HFF-Myc (cell line): ENCODE data around the gene BCL2L12.
A peak's percentile ranks its signal among the peaks of the same experiment; 100 is the strongest.

Source experiments
- DNase-seq: peaks from one replicate; pipeline ENCODE4 v3.0.0-alpha.2; 2011; ENCODE audit warnings: low read depth; ENCODE audit errors: extremely low read depth
- H3K4me3 ChIP-seq: replicated peaks from 2 replicates; pipeline ENCODE4 v1.5.1; 2011; ENCODE audit warnings: low read depth, mild to moderate bottlenecking, control low read depth, low read length
- TF ChIP-seq, protein P1 (sequence below): IDR thresholded peaks from 2 replicates; pipeline ENCODE4 v1.5.1; 2012; ENCODE audit warnings: mild to moderate bottlenecking, low read depth, low read length, control low read depth; ENCODE audit errors: missing control alignments

BCL2L12 gene

GRCh38 chr19:49643466-49643865 lies 22.3 kb upstream of the BCL2L12 start:
- peak overlapping the region; percentile 99 for H3K4me3 ChIP-seq
- TF ChIP-seq, protein P1, sequence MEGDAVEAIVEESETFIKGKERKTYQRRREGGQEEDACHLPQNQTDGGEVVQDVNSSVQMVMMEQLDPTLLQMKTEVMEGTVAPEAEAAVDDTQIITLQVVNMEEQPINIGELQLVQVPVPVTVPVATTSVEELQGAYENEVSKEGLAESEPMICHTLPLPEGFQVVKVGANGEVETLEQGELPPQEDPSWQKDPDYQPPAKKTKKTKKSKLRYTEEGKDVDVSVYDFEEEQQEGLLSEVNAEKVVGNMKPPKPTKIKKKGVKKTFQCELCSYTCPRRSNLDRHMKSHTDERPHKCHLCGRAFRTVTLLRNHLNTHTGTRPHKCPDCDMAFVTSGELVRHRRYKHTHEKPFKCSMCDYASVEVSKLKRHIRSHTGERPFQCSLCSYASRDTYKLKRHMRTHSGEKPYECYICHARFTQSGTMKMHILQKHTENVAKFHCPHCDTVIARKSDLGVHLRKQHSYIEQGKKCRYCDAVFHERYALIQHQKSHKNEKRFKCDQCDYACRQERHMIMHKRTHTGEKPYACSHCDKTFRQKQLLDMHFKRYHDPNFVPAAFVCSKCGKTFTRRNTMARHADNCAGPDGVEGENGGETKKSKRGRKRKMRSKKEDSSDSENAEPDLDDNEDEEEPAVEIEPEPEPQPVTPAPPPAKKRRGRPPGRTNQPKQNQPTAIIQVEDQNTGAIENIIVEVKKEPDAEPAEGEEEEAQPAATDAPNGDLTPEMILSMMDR, result no peak
- DNase-seq, result no peak

GRCh38 chr19:49645592-49645991 lies 20.1 kb upstream of the BCL2L12 start:
- TF ChIP-seq, protein P1, result no peak
- no peak for DNase-seq
- no peak overlapping the region for H3K4me3 ChIP-seq

DNA sequence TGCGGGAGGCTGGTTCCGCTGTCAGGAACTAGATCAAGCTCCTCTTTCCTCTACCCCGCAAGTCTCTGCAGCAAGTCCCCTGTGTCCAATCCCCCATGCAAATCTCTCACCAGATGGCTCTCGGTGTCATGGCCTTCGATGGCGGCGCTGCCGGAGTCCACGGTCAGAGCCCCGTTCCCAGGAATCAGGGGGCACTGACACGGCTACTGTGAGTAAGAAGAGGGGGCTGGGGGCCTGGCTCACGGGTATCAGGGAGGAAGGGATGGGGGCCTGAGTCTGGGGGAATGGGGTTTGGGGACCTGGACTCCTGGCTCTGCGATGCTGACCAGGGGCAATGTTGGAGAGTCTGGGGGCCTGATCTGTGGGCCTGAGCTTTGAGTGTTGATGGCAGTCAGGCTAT lies 19.7 kb upstream of the BCL2L12 start:
- TF ChIP-seq, protein P1, result no peak
- no peak overlapping the region for H3K4me3 ChIP-seq
- DNase-seq, result no peak

GRCh38 chr19:49646586-49646985 lies 19.1 kb upstream of the BCL2L12 start:
- TF ChIP-seq, protein P1, result no peak
- no peak overlapping the region for H3K4me3 ChIP-seq
- DNase-seq, result no peak

DNA sequence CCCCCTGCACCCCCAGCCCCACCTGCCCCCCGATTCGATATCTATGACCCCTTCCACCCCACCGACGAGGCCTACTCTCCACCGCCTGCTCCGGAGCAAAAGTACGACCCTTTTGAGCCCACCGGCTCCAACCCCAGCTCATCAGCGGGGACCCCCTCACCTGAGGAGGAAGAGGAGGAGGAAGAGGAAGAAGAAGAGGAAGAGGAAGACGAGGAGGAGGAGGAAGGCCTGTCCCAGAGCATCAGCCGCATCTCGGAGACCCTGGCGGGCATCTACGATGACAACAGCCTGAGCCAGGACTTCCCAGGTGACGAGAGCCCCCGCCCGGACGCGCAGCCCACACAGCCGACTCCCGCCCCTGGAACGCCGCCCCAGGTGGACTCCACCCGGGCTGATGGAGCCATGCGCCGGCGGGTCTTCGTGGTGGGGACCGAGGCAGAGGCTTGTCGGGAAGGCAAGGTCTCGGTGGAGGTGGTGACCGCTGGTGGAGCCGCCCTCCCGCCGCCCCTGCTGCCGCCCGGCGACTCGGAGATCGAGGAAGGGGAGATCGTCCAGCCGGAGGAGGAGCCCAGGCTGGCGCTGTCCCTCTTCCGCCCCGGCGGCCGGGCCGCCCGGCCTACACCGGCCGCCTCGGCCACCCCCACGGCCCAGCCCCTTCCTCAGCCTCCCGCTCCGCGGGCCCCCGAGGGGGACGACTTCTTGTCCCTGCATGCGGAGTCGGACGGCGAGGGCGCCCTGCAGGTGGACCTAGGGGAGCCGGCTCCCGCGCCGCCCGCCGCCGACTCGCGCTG lies 14.5 kb upstream of the BCL2L12 start:
- H3K4me3 ChIP-seq, result no peak overlapping the region
- TF ChIP-seq, protein P1, result no peak
- DNase-seq, result no peak

GRCh38 chr19:49651820-49652550 lies 13.7 kb upstream of the BCL2L12 start:
- no peak overlapping the region for H3K4me3 ChIP-seq
- no peak for DNase-seq
- TF ChIP-seq, protein P1, result no peak
